ENCODE measurements around the gene SYT10. TPM values are rescaled to one million over a fixed set of nuclear protein-coding genes. Genes with fewer than 3 reads are reported as not detected.

SYT10 gene
- total RNA-seq, 1 experiment from 2014 or later = not detected

GRCh38 chr12:33450480-33450879 is 10.9 kb upstream of the SYT10 start:
- in situ Hi-C loops (cut with HindIII; ENCODE audit: low pct_unique_long_range_greater_than_20kb, low sequenced_read_pairs) = no loop called here
- BruUV-seq (replicated peaks) = no TSS peak
- Histone ChIP-seq H3K4me1 (ENCODE audit: control insufficient read depth, insufficient read depth, low read length) (no peaks in the 10 kb centered on the region), H3K4me3 (ENCODE audit: low read depth in 2 of 2, low read length in 2 of 2) (no peak overlapping the region), H3K36me3 (ENCODE audit: control insufficient read depth, insufficient read depth, low read length) (no peaks in the 10 kb centered on the region), H3K27me3 (ENCODE audit: control insufficient read depth, insufficient read depth, low read length) (no peaks in the 10 kb centered on the region), H3K9me3 (ENCODE audit: control insufficient read depth, insufficient read depth, low read depth, low read length) (no peaks in the 10 kb centered on the region; the same call in 1 of the 2 replicates), H3K27ac (ENCODE audit: low read length) (no peak overlapping the region)
- POLR2A ChIA-PET = no interaction called here
- TF ChIP-seq REST (IDR thresholded peaks at IDR 0.05; ENCODE audit: insufficient read depth in 1 of 2, low read depth in 2 of 2, low read length in 1 of 2) (no peak), SIN3A (IDR thresholded peaks at IDR 0.05; ENCODE audit: borderline replicate concordance, insufficient read depth, low read depth, low read length) (no peak), POLR2AphosphoS5 (IDR thresholded peaks at IDR 0.05; ENCODE audit: low read depth, low read length) (no peak), CTCF (IDR thresholded peaks at IDR 0.05) (no peak), TCF7L2 (IDR thresholded peaks at IDR 0.05; ENCODE audit: low read depth, low read length) (no peak)
- CTCF ChIA-PET = no interaction called here
- intact Hi-C loops (cut with micrococcal nuclease; ENCODE audit: unreplicated experiment) = no loop called here
- no peak for DNase-seq (ENCODE audit: low read depth, low spot score)
- ATAC-seq = no peak

DNA sequence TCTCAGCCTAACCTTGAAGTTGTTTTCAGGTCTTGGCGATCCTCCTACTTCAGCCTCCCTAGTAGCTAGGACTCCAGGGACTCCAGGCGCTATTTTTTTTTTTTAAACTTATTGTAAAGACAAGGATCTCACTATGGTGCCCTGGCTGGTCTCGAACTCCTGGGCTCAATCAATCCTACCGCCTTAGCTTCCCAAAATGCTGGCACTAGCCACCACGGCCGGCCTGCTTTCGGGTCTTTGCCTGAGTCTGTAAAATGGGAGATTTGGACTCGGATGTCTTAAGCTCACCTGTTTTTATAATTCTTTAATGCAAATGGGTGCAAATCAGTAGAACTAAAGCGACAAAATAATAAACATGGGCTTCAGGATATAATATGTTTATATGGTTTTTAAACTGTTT is 858 bp upstream of the SYT10 start:
- no TSS peak for BruUV-seq (replicated peaks)
- DNase-seq (ENCODE audit: low read depth, low spot score) = no peak
- CTCF ChIA-PET = no interaction called here
- no peaks in the 10 kb centered on the region for H3K9me3 ChIP-seq (ENCODE audit: control insufficient read depth, insufficient read depth, low read depth, low read length)
- H3K4me3 ChIP-seq (ENCODE audit: low read depth in 2 of 2, low read length in 2 of 2) = no peak overlapping the region
- no peaks in the 10 kb centered on the region for H3K4me1 ChIP-seq (ENCODE audit: control insufficient read depth, insufficient read depth, low read length)
- H3K27ac ChIP-seq (ENCODE audit: low read length) = no peak overlapping the region
- TF ChIP-seq POLR2AphosphoS5 (IDR thresholded peaks at IDR 0.05; ENCODE audit: low read depth, low read length) = no peak
- TF ChIP-seq TCF7L2 (IDR thresholded peaks at IDR 0.05; ENCODE audit: low read depth, low read length) = no peak
- no peak for TF ChIP-seq SIN3A (IDR thresholded peaks at IDR 0.05; ENCODE audit: borderline replicate concordance, insufficient read depth, low read depth, low read length)
- no peak for TF ChIP-seq CTCF (IDR thresholded peaks at IDR 0.05)
- no peak for TF ChIP-seq REST (IDR thresholded peaks at IDR 0.05; ENCODE audit: insufficient read depth in 1 of 2, low read depth in 2 of 2, low read length in 1 of 2)
- POLR2A ChIA-PET = no interaction called here
- ATAC-seq = no peak
- intact Hi-C loops (cut with micrococcal nuclease; ENCODE audit: unreplicated experiment) (no loop called here), in situ Hi-C loops (cut with HindIII; ENCODE audit: low pct_unique_long_range_greater_than_20kb, low sequenced_read_pairs) (no loop called here)
- no peaks in the 10 kb centered on the region for H3K36me3 ChIP-seq (ENCODE audit: control insufficient read depth, insufficient read depth, low read length)
- no peaks in the 10 kb centered on the region for H3K27me3 ChIP-seq (ENCODE audit: control insufficient read depth, insufficient read depth, low read length)

All from Panc1 (cell line).